IMR-90 (cell line): ENCODE measurements around the gene BCAT1.

Experiments used
- SMC3 ChIP-seq: fragments of 150-350 bp; IDR thresholded peaks from 2 replicates; pipeline ENCODE4 v1.6.1; 2016; ENCODE audit warnings: low read depth, mild to moderate bottlenecking, antibody characterized with exemption, low read length, moderate library complexity
- TF ChIP-seq, protein P1 (sequence below): conservative IDR thresholded peaks from 2 replicates; pipeline ENCODE4 v1.5.1; 2012; ENCODE audit warnings: mild to moderate bottlenecking, low read depth, low read length, improper control_type of control experiment

DNA sequence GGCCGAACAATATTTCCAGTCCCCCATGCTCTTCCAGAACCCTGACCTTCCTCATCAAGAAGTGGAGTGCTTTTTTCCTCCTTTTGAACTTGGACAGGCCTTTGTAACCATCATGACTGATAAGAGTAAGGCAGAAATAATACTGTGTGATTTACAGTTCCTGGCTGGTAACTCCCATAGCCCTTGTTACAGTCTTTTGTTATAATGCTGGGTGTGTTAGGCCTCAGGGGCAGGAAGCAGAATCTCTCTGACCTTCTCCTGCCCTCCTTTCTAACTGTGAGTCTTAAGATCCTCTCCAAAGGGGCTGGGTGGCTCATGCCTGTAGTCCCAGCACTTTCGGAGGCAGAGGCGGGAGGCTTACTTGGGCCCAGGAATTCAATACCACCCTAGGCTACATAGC lies 59.5 kb downstream of the BCAT1 start:
- TF ChIP-seq, protein P1, sequence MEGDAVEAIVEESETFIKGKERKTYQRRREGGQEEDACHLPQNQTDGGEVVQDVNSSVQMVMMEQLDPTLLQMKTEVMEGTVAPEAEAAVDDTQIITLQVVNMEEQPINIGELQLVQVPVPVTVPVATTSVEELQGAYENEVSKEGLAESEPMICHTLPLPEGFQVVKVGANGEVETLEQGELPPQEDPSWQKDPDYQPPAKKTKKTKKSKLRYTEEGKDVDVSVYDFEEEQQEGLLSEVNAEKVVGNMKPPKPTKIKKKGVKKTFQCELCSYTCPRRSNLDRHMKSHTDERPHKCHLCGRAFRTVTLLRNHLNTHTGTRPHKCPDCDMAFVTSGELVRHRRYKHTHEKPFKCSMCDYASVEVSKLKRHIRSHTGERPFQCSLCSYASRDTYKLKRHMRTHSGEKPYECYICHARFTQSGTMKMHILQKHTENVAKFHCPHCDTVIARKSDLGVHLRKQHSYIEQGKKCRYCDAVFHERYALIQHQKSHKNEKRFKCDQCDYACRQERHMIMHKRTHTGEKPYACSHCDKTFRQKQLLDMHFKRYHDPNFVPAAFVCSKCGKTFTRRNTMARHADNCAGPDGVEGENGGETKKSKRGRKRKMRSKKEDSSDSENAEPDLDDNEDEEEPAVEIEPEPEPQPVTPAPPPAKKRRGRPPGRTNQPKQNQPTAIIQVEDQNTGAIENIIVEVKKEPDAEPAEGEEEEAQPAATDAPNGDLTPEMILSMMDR: no peak
- TF ChIP-seq SMC3: no peak
